ENCODE data around the gene C2CD2. TPM values are rescaled to one million over a fixed set of nuclear protein-coding genes. Genes with fewer than 3 reads are reported as not detected.

The C2CD2 gene
- total RNA-seq, 1 donor from 2014 or later = 23.8 TPM

DNA sequence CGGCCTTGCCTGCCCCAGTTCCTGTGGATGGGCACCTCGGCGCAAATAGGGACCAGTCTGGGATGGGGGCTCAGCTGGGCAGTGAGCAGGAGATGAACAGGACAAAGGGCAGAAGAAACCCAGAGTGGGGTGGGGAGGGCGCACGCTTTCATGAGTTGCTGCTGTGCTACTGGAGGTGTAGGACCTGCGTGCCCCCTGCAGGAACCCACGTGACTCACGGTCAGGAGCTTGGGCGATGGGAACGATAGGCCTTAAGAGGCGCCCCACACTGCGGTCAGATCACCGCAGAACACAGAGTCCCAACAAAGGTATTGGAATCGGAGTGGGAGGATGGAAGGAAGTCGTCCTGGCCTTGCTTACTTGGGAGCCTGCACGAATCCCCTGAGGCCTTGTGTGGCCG, 91.8 kb downstream of the C2CD2 start:
- Histone ChIP-seq H3K4me3 (no peak overlapping the region), H3K27me3 (ENCODE audit: low read depth) (no peaks in the 10 kb centered on the region), H3K36me3 (peaks cover 23% of the 10 kb centered on the region), H3K9me3 (no peaks in the 10 kb centered on the region), H3K4me1 (no peaks in the 10 kb centered on the region), H3K27ac (no peak overlapping the region)
- TF ChIP-seq, protein P1, sequence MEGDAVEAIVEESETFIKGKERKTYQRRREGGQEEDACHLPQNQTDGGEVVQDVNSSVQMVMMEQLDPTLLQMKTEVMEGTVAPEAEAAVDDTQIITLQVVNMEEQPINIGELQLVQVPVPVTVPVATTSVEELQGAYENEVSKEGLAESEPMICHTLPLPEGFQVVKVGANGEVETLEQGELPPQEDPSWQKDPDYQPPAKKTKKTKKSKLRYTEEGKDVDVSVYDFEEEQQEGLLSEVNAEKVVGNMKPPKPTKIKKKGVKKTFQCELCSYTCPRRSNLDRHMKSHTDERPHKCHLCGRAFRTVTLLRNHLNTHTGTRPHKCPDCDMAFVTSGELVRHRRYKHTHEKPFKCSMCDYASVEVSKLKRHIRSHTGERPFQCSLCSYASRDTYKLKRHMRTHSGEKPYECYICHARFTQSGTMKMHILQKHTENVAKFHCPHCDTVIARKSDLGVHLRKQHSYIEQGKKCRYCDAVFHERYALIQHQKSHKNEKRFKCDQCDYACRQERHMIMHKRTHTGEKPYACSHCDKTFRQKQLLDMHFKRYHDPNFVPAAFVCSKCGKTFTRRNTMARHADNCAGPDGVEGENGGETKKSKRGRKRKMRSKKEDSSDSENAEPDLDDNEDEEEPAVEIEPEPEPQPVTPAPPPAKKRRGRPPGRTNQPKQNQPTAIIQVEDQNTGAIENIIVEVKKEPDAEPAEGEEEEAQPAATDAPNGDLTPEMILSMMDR (IDR thresholded peaks at IDR 0.05) = no peak
- ATAC-seq = no peak
- intact Hi-C loops (cut with DNase I) = no loop called here
- DNase-seq = no peak

DNA sequence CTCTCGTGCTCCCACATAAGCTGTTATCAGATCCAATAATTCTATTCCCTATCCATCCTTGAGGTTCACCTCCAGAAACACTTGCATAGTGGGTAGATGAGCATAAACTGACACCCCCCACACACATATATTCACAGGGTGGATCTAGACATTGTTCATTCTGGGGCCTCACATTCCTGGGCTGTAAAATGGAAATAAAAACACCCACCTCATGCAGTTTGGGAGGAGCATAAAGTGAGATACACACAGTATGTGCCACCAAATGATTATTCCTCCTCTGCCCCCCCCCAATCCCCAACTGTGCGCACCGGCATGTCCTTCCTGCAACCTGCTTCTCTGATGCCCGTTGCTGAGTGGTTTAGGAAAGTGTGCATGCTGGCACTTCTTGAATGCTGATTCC, 92.6 kb downstream of the C2CD2 start:
- Histone ChIP-seq H3K27me3 (ENCODE audit: low read depth) (no peaks in the 10 kb centered on the region), H3K4me1 (no peaks in the 10 kb centered on the region), H3K4me3 (no peak overlapping the region), H3K9me3 (no peaks in the 10 kb centered on the region), H3K27ac (no peak overlapping the region), H3K36me3 (peaks cover 30% of the 10 kb centered on the region)
- ATAC-seq (no peak), DNase-seq (no peak)
- TF ChIP-seq, protein P1 (IDR thresholded peaks at IDR 0.05) = no peak
- intact Hi-C loops (cut with DNase I) = no loop called here

DNA sequence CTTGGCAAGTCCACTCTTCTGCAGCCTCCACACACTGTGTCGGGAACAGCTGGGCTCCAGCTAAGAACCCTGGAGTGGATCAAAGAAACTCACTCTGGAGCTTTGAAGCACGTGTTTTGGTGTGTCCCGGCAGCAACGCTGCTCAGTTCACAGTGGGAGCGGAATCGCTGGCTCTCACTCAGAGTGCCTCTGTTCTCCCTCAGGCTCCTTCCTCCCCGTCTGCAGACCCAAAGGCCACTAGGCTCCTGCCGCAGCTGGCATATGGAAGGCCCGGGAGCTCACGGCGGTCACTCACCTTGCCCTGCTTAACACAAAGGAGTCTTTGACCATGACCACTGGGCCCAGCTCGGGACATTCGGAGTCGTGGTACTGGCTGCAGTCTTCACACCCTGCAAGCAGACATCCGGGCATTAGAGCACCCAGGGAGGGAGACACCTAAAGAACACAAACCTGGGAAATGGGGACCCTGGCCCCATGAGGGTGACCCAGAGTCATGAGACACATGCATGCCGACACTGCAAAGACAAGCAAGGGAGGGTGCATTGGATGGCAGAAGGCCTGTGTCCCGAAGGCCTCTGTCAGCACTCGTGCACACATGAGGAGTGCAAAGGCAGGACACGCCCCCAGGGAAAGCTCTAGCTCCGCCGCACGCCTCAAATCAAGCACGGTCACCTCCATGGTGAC, 94.4 kb downstream of the C2CD2 start:
- Histone ChIP-seq H3K27ac (no peak overlapping the region), H3K9me3 (no peaks in the 10 kb centered on the region), H3K4me3 (no peak overlapping the region), H3K36me3 (peaks cover 43% of the 10 kb centered on the region), H3K27me3 (ENCODE audit: low read depth) (no peaks in the 10 kb centered on the region), H3K4me1 (no peaks in the 10 kb centered on the region)
- intact Hi-C loops (cut with DNase I) = no loop called here
- ATAC-seq (no peak), DNase-seq (no peak)
- TF ChIP-seq, protein P1 (IDR thresholded peaks at IDR 0.05) = no peak

DNA sequence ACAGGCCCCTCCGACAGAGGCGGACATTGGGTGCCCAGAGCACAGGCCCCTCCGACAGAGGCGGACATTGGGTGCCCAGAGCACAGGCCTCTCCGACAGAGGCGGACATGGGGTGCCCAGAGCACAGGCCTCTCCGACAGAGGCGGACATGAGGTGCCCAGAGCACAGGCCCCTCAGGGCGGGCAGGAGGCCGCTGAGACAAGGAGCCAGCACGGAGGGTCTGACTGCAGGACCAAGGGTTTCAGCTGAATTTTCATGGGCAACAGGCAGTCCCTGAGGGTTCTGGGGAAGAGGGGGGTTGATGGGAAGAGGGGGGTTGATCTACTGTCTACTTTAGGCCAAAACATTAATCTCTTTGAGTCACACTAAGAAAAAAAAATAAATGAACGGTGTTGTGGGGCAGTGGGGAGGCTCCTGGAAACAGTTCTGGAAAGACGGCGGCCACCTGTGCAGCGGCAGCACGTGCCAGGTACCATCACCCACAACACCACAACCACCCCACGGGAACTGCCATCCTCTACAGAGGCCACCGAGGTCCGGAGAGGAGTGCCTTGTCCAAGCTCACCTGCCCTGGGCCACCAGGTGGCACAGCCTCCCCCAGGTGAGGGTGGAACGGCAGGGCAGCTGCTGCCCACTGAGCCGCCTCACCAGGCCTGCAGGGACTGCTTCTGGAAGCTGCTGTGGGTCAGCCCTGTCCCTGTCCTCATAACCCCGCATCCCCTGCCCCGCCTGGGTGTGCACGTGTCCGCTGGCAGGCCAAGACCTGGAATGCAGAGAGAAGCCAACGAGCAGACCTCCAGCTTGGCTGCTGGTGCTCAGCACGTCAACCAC, 95.1 kb downstream of the C2CD2 start:
- no peak for DNase-seq
- ATAC-seq = no peak
- Histone ChIP-seq H3K27me3 (ENCODE audit: low read depth) (no peaks in the 10 kb centered on the region), H3K36me3 (peaks cover 50% of the 10 kb centered on the region), H3K4me3 (no peak overlapping the region), H3K4me1 (no peaks in the 10 kb centered on the region), H3K27ac (no peak overlapping the region), H3K9me3 (no peaks in the 10 kb centered on the region)
- TF ChIP-seq, protein P1 (IDR thresholded peaks at IDR 0.05) = no peak
- intact Hi-C loops (cut with DNase I) = no loop called here

DNA sequence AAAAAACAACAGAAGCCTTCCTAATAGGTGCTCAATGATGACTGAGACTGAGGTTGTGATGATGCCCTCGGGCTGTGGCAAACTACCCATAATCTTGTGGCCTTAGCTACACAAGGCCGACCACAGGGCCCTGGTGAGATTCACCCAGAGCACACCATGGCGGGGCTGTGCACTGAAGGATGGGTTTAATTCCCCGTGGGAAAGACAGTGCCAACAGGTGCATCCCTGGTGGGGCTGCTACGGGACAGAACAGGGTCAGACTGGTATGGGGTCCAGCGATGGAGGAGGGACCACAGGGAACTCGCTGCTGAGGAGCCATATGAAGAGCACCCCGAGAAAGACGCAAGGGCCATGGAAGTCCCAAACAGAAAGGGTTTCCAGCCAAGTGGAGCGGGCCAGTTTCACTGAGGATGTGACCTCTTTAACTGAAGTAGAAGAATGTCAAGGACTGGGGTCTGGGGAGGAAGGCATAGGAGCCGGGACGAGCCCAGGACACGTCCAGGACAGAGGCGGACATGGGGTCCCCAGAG, 96.0 kb downstream of the C2CD2 start:
- no peaks in the 10 kb centered on the region for H3K9me3 ChIP-seq
- H3K36me3 ChIP-seq = peaks cover 59% of the 10 kb centered on the region
- no peak overlapping the region for H3K27ac ChIP-seq
- no peak for ATAC-seq
- H3K27me3 ChIP-seq (ENCODE audit: low read depth) = no peaks in the 10 kb centered on the region
- H3K4me1 ChIP-seq = no peaks in the 10 kb centered on the region
- intact Hi-C loops (cut with DNase I) = no loop called here
- TF ChIP-seq, protein P1 (IDR thresholded peaks at IDR 0.05) = no peak
- DNase-seq = no peak
- no peak overlapping the region for H3K4me3 ChIP-seq
